Activated naive CD8-positive, alpha-beta T cell treated with anti-CD3 and anti-CD28 coated beads, Interleukin-2, amount 50 U/mL, for 16 hours (primary cell): ENCODE data around the gene HTR3A.

ENCODE experiments used
- DNase-seq: peaks from one replicate; pipeline ENCODE4 v3.0.0-alpha.2; 2020; ENCODE audit warnings: low read depth, low spot score

Gene HTR3A

GRCh38 chr11:114019046-114019445 is 44.1 kb downstream of the HTR3A start:
- no peak for DNase-seq

- no peak for DNase-seq
These were observed 44.7 kb downstream of the HTR3A start for GRCh38 chr11:114019574-114019973.

DNA sequence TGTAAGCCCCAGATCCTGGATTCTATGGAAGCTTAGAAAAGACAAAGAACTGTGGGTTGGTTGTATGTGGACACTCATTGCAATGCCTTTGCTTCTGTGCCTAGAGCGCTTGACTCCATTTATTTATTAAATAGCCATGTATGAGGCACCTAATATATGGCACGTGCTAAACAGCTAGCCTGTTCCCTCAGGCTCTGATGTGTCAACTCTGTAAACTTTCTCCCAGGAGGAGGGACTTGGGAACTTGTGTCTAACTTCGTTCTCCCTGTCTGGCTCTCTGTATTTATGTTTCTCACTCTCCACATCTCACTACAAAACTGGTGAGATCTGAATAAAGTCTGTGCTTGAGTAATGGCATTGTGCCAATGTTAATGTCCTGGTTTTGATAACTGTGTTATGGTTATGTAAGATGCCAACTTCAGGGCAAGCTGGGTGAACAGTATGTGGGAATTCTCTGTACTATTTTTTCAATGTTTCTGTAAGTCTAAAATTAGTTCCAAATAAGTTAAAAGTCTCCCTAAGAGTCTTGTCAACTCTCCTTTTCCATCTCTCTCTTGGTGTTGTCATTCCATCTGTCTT is 50.5 kb downstream of the HTR3A start:
- no peak for DNase-seq

GRCh38 chr11:114026355-114026754 is 51.4 kb downstream of the HTR3A start:
- DNase-seq, result no peak

DNA sequence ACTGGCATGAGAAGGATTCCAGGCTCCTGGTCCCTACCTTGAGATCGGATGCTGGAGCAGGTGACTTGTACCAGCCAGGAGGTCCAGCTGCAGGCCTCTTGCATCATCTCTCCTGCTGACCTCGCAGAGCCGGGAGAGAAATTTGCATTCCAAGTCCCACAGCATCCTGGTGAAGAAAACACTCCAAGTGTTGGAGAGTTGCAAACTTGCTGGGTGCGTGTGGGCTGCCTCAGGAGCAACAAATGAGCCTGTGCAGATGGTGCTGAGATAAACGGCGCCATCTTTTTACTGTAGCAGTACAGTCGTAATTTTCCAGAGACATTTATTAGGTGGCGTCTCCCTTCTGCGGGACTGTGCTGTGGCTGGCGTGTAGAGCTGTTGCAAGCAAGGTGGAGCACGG is 52.5 kb downstream of the HTR3A start:
- DNase-seq, result no peak

DNA sequence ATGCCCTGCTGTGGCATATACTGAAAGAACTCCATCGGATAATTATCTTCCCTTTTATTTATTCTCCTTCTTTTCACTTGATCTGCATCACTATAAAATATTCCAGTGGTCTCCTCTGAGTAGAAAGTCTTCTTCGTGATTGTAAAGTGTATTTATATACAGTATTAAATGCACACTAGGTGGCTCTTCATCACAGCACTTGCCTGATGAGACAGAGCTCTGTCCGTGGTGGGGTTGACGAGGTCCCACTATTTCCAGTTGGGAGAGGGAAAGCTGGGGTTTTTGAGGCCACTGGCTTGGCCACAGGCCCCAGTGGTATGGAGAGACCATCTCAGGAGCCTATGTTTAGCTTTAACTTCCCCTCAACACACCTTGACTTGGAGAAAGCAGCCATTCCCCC is 53.0 kb downstream of the HTR3A start:
- no peak for DNase-seq

- DNase-seq, result no peak
These were observed 56.5 kb downstream of the HTR3A start for GRCh38 chr11:114031246-114031966.

GRCh38 chr11:114031967-114032320 is 57.0 kb downstream of the HTR3A start:
- no peak for DNase-seq

DNA sequence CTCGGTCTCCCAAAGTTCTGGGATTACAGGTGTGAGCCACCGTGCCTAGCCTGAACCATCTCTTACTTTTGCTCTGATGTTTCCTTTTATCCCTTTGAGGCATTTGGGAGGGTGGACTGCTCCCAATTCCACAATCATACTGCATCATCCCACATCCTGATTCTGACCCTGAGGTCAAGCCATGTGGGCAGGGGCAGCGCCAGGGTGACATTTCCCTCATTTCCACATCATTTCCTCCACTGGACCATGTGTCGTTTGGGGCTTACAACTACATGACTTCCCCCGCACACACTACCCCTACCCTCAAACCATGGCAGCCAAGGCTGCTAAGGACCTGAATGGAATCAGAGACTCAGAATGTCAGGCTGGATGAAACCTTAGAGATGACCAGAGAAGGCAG is 58.2 kb downstream of the HTR3A start:
- no peak for DNase-seq

DNA sequence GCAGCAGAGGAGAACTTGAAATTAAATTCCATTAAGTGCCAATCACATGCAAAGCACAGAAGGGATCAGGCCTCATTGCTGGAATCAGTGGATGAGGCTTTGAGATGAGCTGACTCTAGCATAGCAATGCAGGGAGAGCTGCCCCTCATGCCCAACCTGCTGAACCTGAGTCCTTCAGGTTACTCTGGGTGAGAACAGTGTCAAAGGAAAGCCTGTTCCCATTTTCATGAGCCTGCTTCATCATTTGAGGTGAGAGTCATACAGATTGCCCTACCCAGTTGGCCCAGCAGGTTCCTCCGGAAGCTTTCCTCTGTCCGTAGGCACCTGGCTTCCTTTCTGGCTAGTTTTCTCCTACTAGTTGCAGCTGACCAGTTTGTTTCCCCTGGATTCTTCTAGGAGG is 58.7 kb downstream of the HTR3A start:
- DNase-seq, result no peak

DNA sequence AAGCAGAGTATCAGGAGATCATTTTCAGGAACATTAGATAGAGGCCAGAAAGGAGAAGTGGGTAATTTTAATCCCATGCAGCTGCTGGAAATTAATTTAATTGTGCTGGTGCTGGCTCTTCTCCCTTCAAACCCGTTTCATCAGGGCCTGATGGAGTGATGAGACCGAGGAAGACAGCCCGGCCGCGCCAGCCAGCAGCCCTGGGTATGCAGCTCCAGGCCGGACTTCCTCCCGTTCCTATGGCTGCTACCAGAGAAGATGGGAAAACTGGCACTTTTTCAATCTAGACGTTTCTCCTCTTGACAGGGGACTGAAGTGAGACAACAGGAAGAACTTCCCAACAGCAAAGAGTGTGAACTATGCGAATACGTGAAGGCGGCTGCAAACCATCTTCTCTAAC is 60.0 kb downstream of the HTR3A start:
- no peak for DNase-seq

DNA sequence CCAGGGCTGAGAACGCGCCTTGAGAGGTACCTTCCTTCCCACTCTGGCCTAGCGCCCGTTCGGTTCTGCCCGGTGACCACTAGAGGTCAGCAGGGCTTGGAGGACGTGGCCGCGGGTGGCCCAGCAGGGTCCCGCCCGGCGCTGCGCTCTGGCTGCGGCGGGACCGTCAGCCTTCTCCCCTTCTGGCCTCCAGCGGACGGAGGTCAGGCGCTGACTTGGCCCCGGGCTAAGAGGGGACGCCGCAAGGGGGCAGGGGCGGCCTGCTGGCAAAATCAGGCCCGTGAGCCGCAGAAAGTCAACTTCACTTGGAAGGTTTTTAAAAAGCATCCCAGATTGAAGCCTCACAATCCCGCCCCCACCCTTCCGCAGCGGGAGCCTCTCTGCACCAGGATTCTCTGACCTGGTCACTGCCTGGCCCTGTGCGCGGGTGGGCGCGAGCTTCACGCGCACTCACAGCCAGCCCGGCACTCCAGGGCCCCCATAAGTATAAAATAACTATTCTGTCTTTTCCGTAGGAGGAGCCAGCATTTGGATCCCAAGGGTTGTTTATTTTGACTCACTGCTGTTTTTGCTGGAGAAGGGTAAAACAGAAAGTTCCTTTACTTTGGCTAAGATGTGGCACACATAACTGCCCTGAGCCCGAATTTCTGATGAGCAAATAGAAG is 61.4 kb downstream of the HTR3A start:
- peak; percentile 8 for DNase-seq

DNA sequence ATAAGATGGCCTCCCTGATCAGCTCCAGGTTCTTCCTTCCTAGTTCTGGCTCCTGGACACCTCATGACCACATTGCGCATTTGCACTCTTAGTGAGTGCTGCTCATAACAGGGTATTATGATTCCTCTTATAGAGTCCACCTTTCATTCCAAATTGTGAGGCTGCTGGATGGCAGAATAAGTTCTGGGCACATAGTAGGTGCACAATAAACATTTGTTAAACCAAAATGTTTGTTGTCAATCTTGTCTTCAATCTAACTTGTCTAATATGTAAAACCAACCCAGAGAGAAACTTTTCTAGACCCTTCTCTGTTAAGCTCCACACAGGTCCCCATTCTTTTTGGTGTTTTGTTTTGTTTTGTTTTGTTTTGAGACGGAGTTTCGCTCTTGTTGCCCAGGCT is 62.0 kb downstream of the HTR3A start:
- DNase-seq, result no peak

- DNase-seq, result no peak
These were observed 64.6 kb downstream of the HTR3A start for GRCh38 chr11:114039551-114039950.
